HFFc6 (cell line): ENCODE data around the gene KIF3A. TPM values are rescaled to one million over a fixed set of nuclear protein-coding genes. Genes with fewer than 3 reads are reported as not detected.

Experiments used
- DNase-seq: peaks from one replicate; pipeline ENCODE4 v3.0.0-alpha.2; 2018
- H3K27ac Mint-ChIP-seq: 2 replicates; pipeline ENCODE4 v1.8.0; 2020; ENCODE audit warnings: mild to moderate bottlenecking, mixed read lengths
- H3K27me3 Mint-ChIP-seq: 2 replicates; pipeline ENCODE4 v1.8.0; 2021; ENCODE audit warnings: mild to moderate bottlenecking, moderate library complexity, mixed read lengths; ENCODE audit not compliant: insufficient read depth
- H3K36me3 Mint-ChIP-seq: 2 replicates; pipeline ENCODE4 v1.8.0; 2021; ENCODE audit warnings: low read depth, mixed read lengths
- H3K4me1 Mint-ChIP-seq: 2 replicates; pipeline ENCODE4 v1.8.0; 2020; ENCODE audit warnings: low read depth, mixed read lengths
- H3K4me3 Mint-ChIP-seq: 2 replicates; pipeline ENCODE4 v1.8.0; 2020; ENCODE audit warnings: mild to moderate bottlenecking, moderate library complexity, mixed read lengths
- H3K9me3 Mint-ChIP-seq: 2 replicates; pipeline ENCODE4 v1.8.0; 2020; ENCODE audit warnings: mild to moderate bottlenecking, mixed read lengths
- CTCF ChIP-seq: fragments of 200-600 bp; sonication (generic); IDR thresholded peaks from 2 replicates; pipeline ENCODE4 v1.5.0; 2021; ENCODE audit warnings: antibody characterized with exemption, mild to moderate bottlenecking
- total RNA-seq, 6 experiments: library from RNA; stranded (reverse); fragmentation: NEBNext Ultra II Directional; extraction: Animal tissue kit (Norgen Biotek cat#: 25700); gene quantifications; 2 replicates in 1 of 6; 3 replicates in 5 of 6; pipeline ENCODE4 v1.2.3, GENCODE V29; 2021

The KIF3A gene
- total RNA-seq, 6 experiments from 2014 or later = 12.9 to 15.4 (median 14.9) TPM

- no peak for TF ChIP-seq CTCF
- Mint-ChIP-seq H3K27me3 (peaks cover 7% of the 10 kb centered on the region), H3K36me3 (no peaks in the 10 kb centered on the region), H3K9me3 (no peaks in the 10 kb centered on the region), H3K4me1 (no peaks in the 10 kb centered on the region), H3K4me3 (no peak overlapping the region), H3K27ac (no peak overlapping the region)
- no peak for DNase-seq
Observed at GRCh38 chr5:132661231-132662003, 75.9 kb downstream of the KIF3A start.

- Mint-ChIP-seq H3K27me3 (peaks cover 12% of the 10 kb centered on the region), H3K4me3 (no peak overlapping the region), H3K36me3 (no peaks in the 10 kb centered on the region), H3K9me3 (no peaks in the 10 kb centered on the region), H3K4me1 (no peaks in the 10 kb centered on the region), H3K27ac (no peak overlapping the region)
- no peak for DNase-seq
- no peak for TF ChIP-seq CTCF
Observed at GRCh38 chr5:132659598-132660493, 77.5 kb downstream of the KIF3A start.

GRCh38 chr5:132658381-132659302 is 78.7 kb downstream of the KIF3A start:
- H3K27me3 Mint-ChIP-seq = peaks cover 18% of the 10 kb centered on the region
- H3K4me3 Mint-ChIP-seq = no peak overlapping the region
- H3K36me3 Mint-ChIP-seq = no peaks in the 10 kb centered on the region
- no peak for DNase-seq
- H3K27ac Mint-ChIP-seq = no peak overlapping the region
- no peak for TF ChIP-seq CTCF
- no peaks in the 10 kb centered on the region for H3K9me3 Mint-ChIP-seq
- no peaks in the 10 kb centered on the region for H3K4me1 Mint-ChIP-seq

GRCh38 chr5:132657676-132658380 is 79.5 kb downstream of the KIF3A start, which contains the start of gene IL13:
Gene IL13 (plus strand): TSS chr5:132658173. CDS start chr5:132658187, 14 bp downstream.
- no peak for DNase-seq
- Mint-ChIP-seq H3K36me3 (no peaks in the 10 kb centered on the region), H3K4me1 (no peaks in the 10 kb centered on the region), H3K27me3 (peaks cover 20% of the 10 kb centered on the region), H3K4me3 (no peak within 1 kb of the TSS), H3K27ac (no peak within 1 kb of the TSS), H3K9me3 (no peaks in the 10 kb centered on the region)
- TF ChIP-seq CTCF = no peak
